Frontal cortex (tissue), 4 donors: ENCODE measurements around the gene FXYD4. TPM values are rescaled to one million over a fixed set of nuclear protein-coding genes. Genes with fewer than 3 reads are reported as not detected.
"Not testable (repeated sequence)": the region's sequence is repeated elsewhere in the genome, so short reads cannot be mapped to it uniquely, and the experiment has no call there.

Experiments used
- DNase-seq, 2 donors: peaks; one replicate each; pipeline ENCODE4 v3.0.0; 2012; ENCODE audit warnings: low spot score in 2 of 2
- FAIRE-seq: peaks from 2 replicates; lab custom pipeline; 2012; peaks lifted over from hg19 to GRCh38; lab: Jason Lieb, UNC
- total RNA-seq: library from RNA; depleted of rRNA; stranded (reverse); fragments of >200 nt; gene quantifications from one replicate; pipeline ENCODE4 v1.2.3, GENCODE V29; 2014
- donor health status: control.
- donor health status: control.
- donor health status: control.

Gene FXYD4, protein sequence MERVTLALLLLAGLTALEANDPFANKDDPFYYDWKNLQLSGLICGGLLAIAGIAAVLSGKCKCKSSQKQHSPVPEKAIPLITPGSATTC
- not detected for total RNA-seq

DNA sequence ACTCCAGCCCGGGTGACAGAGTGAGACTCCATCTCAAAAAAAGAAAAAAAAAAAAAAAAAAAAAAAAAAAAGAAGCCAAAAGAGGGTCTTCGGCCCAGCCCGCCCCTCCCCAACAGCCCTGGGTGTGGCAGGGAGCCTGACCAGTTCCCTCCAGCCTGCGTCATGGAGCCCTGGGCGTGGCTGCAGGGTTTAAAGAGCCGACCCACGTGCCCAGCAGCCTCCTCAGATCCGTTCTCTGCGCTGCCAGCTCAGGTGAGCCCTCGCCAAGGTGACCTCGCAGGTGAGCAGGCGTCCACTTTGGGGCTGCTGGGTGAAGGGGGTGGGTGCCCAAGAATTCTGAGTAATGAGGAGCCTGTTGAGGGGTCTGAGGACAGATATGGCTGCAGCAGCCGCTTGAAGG lies at the start of gene FXYD4:
Gene FXYD4 (plus strand): TSS at position 219 of the 400 bp plus-strand sequence. CDS start 2,111 bp downstream, outside the sequence.
- DNase-seq (no peak), FAIRE-seq (no peak)

DNA sequence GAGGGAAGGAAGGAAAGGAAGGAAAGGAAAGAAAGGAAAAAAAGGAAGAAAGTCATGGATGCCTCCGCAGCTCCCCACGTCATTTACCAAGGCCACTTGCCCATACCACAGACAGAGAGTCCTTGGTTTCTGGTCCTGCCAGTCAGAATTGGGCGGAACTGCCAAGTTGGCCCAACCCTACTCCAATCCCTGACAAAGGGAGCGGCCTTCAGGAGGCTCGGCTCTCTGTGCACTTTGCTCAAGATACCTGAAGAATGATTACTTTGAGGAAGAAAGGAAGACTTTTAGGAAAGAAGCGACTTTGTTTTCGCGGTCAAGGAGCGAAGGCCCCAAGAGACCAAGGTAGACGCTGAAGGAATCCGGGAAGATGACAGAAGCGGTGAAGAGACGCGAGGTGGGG lies 49.1 kb upstream of the FXYD4 start:
- no peak for FAIRE-seq
- DNase-seq: no peak

DNA sequence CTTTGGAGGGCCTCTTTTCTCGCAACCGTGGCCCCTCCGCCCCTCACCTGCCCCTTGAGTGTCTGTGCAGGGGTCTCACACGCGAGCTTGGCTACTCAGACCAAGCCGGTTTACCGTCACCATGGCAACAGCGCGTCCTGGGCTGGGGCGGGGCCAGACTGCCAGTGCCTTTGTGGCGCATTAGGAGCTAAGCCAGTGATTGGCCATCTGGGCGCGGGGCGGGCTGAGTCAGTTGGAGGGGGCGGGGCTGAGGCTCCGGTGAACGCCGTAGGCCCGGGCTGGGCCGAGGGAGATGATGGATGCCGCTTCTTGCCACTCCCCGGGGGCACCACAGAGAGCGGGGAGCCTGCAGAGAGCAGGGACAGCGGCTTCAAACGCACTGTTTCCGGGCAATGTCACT lies 48.7 kb upstream of the FXYD4 start:
- DNase-seq (peak; percentile 86 to 96), FAIRE-seq (no peak)

DNA sequence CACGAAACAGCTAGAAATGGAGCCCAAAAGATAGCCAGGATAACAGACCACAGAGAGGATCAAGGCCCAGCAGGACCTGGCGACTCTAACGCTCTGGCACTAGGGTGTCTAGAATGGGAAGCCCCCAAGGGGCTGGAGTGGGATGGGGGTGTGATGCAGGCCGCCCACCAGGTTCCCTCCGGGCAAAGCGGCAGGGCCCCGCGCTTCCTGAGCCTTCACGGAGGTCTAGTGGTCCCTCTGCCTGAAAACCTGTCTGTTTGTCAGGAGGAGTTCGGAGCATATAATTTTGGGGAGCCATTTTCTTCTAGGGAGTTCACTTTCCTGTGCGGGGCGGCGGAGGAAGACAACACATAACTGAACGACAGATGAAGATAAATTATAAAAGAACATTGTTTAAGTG lies 48.2 kb upstream of the FXYD4 start:
- no peak for DNase-seq

DNA sequence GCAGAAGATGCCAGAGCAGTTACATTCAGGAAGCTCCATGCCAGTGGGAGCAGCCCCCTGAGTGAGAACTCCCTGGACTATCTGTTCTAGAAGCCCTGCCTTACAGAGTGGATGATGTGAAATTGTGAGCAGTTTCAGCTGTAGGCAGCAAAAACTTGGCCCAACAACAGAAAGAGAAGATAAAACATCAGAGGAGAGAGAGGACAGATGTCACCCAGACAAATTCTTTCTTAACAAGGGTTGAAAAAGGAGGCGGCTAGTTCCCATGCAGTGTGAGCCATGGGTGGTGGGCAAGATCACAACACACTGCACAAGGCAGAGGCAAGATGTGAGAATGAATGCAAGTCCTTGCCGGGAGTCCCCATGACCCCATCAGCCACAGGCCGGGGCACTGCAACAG lies 46.6 kb upstream of the FXYD4 start:
- FAIRE-seq (no peak), DNase-seq (no peak)

More for the DNA sequence above, 48.2 kb upstream of the FXYD4 start:
- FAIRE-seq: no peak

DNA sequence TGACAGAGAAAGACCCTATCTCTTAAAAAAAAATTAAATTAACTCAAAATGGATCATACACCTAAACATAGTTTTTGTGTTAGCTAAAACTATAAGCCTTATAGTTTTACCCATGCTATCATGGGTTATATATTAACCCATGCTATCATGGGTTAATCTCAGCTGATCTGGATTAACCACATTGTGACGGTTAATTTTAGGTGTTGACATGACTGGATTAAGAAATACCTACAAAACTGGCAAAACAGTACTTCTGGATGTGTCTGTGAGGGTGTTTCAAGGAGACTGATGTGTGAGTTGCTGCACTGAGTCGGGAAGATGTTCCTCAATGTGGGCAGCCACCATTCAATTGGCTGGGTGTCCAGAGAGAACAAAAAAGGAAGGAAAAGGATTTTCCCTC lies 44.3 kb upstream of the FXYD4 start:
- no peak for FAIRE-seq
- no peak for DNase-seq

DNA sequence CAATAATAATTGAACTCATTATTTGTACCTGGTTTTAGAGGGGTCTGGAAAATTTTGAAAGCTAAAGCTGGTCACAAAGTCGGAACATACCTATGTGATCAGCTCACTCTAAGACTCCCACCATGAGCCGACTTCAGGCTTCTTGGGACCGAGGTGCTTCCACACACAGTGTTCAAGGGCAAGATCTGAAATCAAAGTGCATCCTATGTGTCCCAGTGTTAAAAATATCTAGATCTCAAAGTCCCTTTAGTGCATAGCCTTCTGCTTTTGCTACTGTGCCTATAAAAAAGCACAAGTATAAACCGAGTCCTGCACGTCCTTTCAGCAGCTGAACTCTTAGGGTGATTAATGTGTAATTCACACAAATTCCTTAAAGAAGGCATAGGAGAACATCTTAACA lies 43.5 kb upstream of the FXYD4 start:
- FAIRE-seq: no peak
- DNase-seq: no peak

DNA sequence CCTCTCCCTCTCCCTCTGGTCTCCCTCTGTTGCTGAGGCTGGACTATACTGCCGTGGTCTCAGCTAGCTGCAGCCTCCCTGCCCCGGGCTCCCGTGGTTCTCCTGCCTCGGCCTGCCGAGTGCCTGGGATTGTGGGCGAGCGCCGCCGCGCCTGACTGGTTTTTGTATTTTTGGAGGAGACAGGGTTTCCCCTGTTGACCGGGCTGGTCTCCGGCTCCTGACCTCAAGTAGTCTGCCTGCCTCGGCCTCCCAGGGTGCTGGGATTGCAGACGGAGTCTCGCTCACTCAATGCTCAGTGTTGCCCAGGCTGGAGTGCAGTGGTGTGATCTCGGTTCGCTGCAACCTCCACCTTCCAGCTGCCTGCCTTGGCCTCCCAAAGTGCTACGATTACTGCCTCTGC lies 42.6 kb upstream of the FXYD4 start:
- not testable (repeated sequence) for FAIRE-seq

DNA sequence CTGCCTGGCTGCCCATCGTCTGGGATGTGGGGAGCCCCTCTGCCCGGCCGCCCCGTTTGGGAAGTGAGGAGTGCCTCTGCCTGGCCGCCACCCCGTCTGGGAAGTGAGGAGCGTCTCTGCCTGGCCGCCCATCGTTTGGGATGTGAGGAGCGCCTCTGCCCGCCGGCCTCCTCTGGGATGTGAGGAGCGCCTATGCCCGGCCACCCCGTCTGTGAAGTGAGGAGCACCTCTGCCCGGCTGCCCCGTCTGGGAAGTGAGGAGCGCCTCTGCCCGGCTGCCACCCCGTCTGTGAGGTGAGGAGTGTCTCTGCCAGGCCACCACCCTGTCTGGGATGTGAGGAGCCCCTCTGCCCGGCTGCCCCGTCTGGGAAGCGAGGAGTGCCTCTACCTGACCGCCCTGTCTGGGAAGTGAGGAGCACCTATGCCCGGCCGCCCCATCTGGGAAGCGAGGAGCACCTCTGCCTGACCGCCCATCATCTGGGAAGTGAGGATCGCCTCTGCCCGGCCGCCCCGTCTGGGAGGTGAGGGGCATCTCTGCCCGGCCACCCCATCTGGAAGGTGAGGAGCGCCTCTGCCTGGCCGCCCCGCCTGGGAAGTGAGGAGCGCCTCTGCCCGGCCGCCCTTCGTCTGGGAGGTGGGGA lies 42.1 kb upstream of the FXYD4 start:
- not testable (repeated sequence) for DNase-seq, FAIRE-seq

More for the DNA sequence above, 42.6 kb upstream of the FXYD4 start:
- DNase-seq: not testable (repeated sequence)

DNA sequence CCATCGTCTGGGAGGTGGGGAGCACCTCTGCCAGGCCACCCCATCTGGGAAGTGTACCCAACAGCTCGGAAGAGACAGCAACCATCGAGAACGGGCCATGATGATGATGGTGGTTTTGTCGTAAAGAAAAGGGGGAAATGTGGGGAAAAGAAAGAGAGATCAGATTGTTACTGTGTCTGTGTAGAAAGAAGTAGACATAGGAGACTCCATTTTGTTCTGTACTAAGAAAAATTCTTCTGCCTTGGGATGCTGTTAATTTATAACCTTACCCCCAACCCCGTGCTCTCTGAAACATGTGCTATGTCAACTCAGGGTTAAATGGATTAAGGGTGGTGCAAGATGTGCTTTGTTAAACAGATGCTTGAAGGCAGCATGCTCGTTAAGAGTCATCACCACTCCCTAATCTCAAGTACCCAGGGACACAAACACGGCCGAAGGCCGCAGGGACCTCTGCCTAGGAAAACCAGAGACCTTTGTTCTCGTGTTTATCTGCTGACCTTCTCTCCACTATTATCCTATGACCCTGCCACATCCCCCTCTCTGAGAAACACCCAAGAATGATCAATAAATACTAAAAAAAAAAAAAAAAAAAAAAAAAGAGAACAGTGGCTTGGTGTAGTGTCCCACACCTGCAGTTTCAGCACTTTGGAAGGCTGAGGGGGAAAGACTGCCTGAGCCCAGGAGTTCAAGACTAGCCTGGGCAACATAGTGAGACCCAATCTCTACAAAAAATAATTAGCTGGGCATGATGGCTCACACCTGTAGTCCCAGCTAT lies 41.2 kb upstream of the FXYD4 start:
- DNase-seq, FAIRE-seq: not testable (repeated sequence)

DNA sequence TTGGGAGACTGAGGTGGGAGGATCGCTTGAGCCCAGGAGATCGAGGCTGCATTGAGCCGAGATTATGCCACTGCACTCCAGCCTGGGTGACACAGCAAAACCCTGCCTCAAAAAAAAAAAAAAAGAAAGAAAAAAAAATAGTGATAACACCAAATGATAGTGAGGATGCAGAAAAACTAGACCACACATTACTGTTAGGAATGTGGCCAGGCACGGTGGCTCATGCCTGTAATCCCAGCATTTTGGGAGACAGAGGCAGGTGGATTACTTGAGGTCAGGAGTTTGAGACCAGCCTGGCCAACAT lies 40.7 kb upstream of the FXYD4 start:
- DNase-seq, FAIRE-seq: not testable (repeated sequence)

DNA sequence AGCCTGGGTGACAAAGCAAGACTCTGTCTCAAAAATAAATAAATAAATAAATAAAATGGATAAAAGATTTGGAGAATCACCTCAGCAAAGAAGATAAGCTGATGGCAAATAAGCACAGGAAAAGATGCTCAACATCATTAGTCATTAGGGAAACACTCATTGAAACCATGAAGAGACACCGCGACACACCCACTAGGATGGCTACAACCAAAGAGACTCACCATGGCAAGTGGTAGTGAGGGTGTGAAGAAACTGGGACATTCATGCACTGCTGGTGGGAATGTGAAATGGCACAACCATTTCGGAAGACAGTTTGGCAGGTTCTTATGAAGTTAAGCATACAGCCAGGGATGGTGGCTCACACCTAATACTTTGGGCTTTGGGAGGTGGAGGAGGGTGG lies 37.8 kb upstream of the FXYD4 start:
- no peak for DNase-seq
- FAIRE-seq: no peak

DNA sequence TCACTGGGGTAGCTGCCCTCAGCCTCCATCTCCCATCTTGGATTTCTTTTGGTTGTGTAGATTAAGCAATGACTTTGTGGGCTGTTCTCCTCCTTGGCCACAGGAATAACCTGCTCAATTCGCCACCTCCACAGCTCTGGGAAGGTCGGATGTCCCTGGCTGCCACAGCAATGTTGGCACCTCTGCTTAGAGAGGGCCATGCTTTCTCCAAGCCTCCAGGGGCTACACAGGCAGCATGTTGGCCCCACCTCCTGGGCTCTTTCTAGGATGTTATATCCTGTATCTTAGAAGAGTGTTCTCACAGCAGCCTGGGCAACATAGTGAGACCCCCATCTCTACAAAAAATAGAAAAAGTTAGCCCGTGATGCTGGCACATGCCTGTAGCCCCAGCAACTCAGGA lies 35.4 kb upstream of the FXYD4 start:
- FAIRE-seq (no peak), DNase-seq (no peak)

DNA sequence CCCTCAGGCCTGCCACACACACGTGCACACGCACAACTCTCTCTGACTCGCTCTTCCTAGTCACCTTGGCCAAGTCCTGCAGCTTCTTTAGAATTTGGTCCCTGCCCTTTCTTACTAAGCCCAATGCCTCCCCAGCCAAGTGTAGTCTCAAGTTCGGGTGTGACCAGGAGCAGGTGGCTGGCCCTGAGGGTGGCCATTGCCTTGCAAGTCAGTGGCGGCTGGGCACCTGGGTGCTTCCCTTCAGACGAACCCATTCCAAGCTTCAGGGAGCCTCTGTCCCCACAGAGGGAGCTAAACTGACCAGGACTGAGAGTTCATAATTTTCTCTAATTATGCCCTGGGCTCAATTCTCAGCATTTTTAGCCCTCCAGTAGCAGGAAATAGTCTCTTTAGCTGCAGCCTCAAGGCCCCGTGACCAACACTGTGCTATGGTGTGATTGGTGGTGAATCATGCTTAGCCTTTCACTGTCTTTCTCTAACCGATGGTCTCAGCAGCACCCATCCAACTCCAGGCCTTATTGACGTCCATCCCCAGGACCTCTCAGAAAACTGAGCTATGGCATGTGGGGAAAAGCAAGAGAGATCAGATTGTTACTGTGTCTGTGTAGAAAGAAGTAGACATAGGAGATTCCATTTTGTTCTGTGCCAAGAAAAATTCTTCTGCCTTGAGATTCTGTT lies 34.7 kb upstream of the FXYD4 start:
- DNase-seq (no peak), FAIRE-seq (no peak)

DNA sequence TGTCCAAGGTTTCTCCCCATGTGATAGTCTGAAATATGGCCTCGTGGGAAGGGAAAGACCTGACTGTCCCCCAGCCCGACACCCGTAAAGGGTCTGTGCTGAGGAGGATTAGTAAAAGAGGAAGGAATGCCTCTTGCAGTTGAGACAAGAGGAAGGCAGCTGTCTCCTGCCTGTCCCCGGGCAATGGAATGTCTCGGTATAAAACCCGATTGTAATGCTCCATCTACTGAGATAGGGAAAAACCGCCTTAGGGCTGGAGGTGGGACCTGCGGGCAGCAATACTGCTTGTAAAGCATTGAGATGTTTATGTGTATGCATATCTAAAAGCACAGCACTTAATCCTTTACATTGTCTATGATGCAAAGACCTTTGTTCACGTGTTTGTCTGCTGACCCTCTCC lies 33.9 kb upstream of the FXYD4 start:
- FAIRE-seq: not testable (repeated sequence)

DNA sequence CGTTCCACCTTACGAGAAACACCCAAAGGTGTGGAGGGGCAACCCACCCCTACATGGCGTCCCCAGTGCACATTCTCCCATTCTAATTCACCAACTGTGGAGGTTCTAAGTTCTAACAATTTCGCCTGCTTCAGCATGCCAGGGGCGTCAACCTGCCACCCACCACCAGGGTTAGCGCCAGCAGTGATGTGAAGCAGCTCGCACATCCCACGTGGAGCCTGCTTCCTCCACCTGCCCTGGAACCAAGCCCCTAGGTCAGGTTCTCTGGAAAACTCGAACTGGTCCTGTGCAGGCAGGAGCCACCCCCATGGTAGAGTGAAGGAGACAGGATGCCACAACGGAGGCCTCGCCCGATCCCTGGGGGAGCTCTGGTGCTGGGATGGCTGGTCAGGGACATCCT lies 33.3 kb upstream of the FXYD4 start:
- FAIRE-seq (no peak), DNase-seq (no peak)

More for the DNA sequence above, 33.9 kb upstream of the FXYD4 start:
- not testable (repeated sequence) for DNase-seq

DNA sequence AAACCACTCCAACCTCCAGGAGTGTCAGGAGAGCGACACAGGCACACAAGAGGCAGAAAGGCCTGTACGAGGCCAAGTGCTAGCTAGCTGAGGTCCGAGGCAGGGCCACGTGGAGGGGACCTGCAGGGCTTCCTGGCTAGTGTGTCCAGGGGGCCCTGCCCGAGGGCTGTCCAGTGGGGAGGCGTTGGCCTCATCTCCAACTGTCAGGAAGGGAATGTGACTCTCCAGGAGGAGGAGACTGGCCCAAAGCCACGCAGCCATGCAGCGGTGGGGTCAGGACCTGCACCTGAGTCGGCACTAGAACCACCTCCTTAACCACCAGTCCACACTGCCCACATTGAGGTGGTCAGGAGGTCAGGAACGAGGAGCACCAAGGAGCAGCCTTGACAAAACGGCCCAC lies 32.3 kb upstream of the FXYD4 start:
- FAIRE-seq (no peak), DNase-seq (no peak)

DNA sequence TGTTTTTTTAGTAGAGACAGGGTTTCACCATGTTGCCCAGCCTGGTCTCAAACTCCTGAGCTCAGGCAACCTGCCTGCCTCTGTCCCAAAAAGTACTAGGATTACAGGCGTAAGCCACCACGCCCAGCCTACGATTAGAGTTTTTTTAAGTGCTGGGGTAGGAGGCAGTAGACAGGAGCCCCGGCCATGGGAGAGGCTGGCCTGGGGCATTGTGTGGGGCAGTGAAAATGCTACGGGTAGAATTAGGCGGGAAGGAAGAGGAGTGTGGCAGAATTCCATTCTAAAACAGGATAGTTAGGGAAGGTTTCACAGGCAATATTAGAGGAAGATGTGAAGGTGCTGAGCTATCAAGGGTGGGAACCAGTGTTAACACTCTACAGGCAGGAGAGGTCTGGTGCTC lies 31.3 kb upstream of the FXYD4 start:
- DNase-seq: no peak
- no peak for FAIRE-seq

DNA sequence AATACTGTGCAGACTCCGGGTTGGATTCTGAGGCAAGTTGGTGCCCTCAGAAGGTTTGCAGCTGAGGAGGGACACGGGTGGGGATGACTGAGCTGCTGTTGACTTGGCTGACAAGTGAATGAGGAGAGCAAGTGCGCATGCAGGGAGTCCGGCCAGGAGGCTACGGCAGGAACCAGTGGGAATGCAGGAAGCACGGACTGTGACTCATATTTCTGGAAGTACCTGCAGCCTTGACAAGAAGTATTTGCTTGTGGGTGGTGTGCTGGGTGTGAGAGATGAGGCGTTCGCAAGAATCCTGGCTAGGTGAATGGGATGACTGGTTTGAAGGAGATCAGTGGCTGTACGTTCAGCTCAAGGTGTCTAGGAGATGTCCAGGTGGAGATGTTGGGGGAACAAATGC lies 30.8 kb upstream of the FXYD4 start:
- no peak for DNase-seq
- no peak for FAIRE-seq

DNA sequence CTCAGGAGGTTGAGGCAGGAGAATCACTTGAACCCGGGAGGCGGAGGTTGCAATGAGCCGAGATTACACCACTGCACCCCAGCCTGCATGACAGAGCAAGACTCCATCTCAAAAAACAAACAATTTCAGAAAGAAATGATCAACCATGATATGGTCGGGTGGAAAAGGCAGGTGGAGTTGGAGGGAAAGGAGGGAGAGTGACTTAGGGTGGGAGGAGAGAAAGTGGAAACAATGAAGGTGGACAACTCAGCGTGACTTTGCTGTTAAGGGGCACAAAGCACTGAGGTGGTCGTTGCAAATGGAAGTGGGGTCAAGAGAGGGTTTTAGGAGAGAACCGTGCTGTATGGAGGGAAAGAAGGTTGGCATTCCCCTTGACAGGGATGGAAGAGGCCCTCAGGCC lies 30.0 kb upstream of the FXYD4 start:
- DNase-seq: no peak
- FAIRE-seq: no peak
